H9 (cell line): Measurements from ENCODE around the gene LIPH. TPM values are rescaled to one million over a fixed set of nuclear protein-coding genes. Genes with fewer than 3 reads are reported as not detected.

Experiments
- DNase-seq: peaks from one replicate; pipeline ENCODE4 v3.0.0-alpha.2; 2017
- H2AFZ ChIP-seq: one replicate; pipeline ENCODE4 v1.6.1; 2013; ENCODE audit warnings: mild to moderate bottlenecking, low read length, control low read depth, moderate library complexity
- H2AK5ac ChIP-seq: 2 replicates; pipeline ENCODE4 v1.6.1; 2013; ENCODE audit warnings: low read length, control low read depth, mixed read lengths; ENCODE audit not compliant: insufficient read length
- H2BK120ac ChIP-seq: one replicate; pipeline ENCODE4 v1.6.1; 2013; ENCODE audit warnings: low read depth, mild to moderate bottlenecking, low read length, control low read depth, inconsistent platforms; ENCODE audit not compliant: poor library complexity, severe bottlenecking
- H2BK12ac ChIP-seq: 2 replicates; pipeline ENCODE4 v1.6.1; 2013; ENCODE audit warnings: low read length, control low read depth, mixed read lengths, low read depth; ENCODE audit not compliant: insufficient read length
- H2BK15ac ChIP-seq: 2 replicates; pipeline ENCODE4 v1.6.1; 2013; ENCODE audit warnings: low read depth, low read length, control low read depth
- H2BK20ac ChIP-seq: one replicate; pipeline ENCODE4 v1.6.1; 2013; ENCODE audit warnings: low read depth, mild to moderate bottlenecking, low read length, control low read depth, inconsistent platforms; ENCODE audit not compliant: poor library complexity, severe bottlenecking
- H2BK5ac ChIP-seq: 2 replicates; pipeline ENCODE4 v1.6.1; 2013; ENCODE audit warnings: low read length, control low read depth, mixed read lengths; ENCODE audit not compliant: insufficient read length
- H3K14ac ChIP-seq: 2 replicates; pipeline ENCODE4 v1.6.1; 2013; ENCODE audit warnings: low read length, control low read depth; ENCODE audit not compliant: insufficient read depth
- H3K18ac ChIP-seq: 2 replicates; pipeline ENCODE4 v1.6.1; 2013; ENCODE audit warnings: low read depth, mild to moderate bottlenecking, mixed read lengths, low read length, control low read depth; ENCODE audit not compliant: insufficient read length
- H3K23ac ChIP-seq: 2 replicates; pipeline ENCODE4 v1.6.1; 2013; ENCODE audit warnings: low read length, control low read depth, mixed read lengths, low read depth; ENCODE audit not compliant: insufficient read length
- H3K23me2 ChIP-seq: 2 replicates; pipeline ENCODE4 v1.6.1; 2013; ENCODE audit warnings: low read depth, mild to moderate bottlenecking, mixed read lengths, low read length, control low read depth; ENCODE audit not compliant: insufficient read length, poor library complexity, severe bottlenecking
- H3K27ac ChIP-seq: 2 replicates; pipeline ENCODE4 v1.5.1; 2013; ENCODE audit warnings: low read length, control low read depth, mixed read lengths, low read depth; ENCODE audit not compliant: insufficient read length
- H3K27me3 ChIP-seq: 2 replicates; pipeline ENCODE4 v1.6.1; 2013; ENCODE audit warnings: low read length, control low read depth, inconsistent platforms; ENCODE audit not compliant: insufficient read depth
- H3K4ac ChIP-seq: 2 replicates; pipeline ENCODE4 v1.6.1; 2013; ENCODE audit warnings: low read depth, mild to moderate bottlenecking, control low read depth, inconsistent platforms, low read length, moderate library complexity
- H3K4me1 ChIP-seq: 2 replicates; pipeline ENCODE4 v1.6.1; 2013; ENCODE audit warnings: low read length, control low read depth, inconsistent platforms; ENCODE audit not compliant: insufficient read depth
- H3K4me2 ChIP-seq: 2 replicates; pipeline ENCODE4 v1.6.1; 2013; ENCODE audit warnings: low read length, control low read depth, mixed read lengths; ENCODE audit not compliant: insufficient read length, insufficient read depth
- H3K56ac ChIP-seq: 2 replicates; pipeline ENCODE4 v1.6.1; 2013; ENCODE audit warnings: low read depth, mild to moderate bottlenecking, mixed read lengths, low read length, control low read depth; ENCODE audit not compliant: insufficient read length
- H3K79me1 ChIP-seq: 2 replicates; pipeline ENCODE4 v1.6.1; 2013; ENCODE audit warnings: low read depth, mild to moderate bottlenecking, moderate library complexity, low read length, control low read depth, inconsistent platforms; ENCODE audit not compliant: insufficient read depth, poor library complexity, severe bottlenecking
- H3K79me2 ChIP-seq: 2 replicates; pipeline ENCODE4 v1.6.1; 2013; ENCODE audit warnings: low read length, control low read depth, inconsistent platforms; ENCODE audit not compliant: insufficient read depth
- H3K9ac ChIP-seq: 2 replicates; pipeline ENCODE4 v1.6.1; 2013; ENCODE audit warnings: low read length, control low read depth, mixed read lengths; ENCODE audit not compliant: insufficient read length; ENCODE audit errors: extremely low read depth
- H3K9me3 ChIP-seq: one replicate; pipeline ENCODE4 v1.6.1; 2013; ENCODE audit warnings: low read depth, low read length, inconsistent platforms; ENCODE audit not compliant: control insufficient read depth
- H3T11ph ChIP-seq: one replicate; pipeline ENCODE4 v1.6.1; 2013; ENCODE audit warnings: mild to moderate bottlenecking, low read length, control low read depth, inconsistent platforms
- H4K20me1 ChIP-seq: one replicate; pipeline ENCODE4 v1.6.1; 2013; ENCODE audit not compliant: control insufficient read depth, insufficient read length, insufficient read depth
- H4K5ac ChIP-seq: 2 replicates; pipeline ENCODE4 v1.6.1; 2013; ENCODE audit warnings: low read depth, mild to moderate bottlenecking, mixed read lengths, low read length, control low read depth; ENCODE audit not compliant: insufficient read length
- H4K8ac ChIP-seq: replicated peaks from 2 replicates; pipeline ENCODE4 v1.6.1; 2013; ENCODE audit warnings: low read length, control low read depth, mixed read lengths, low read depth; ENCODE audit not compliant: insufficient read length
- H4K91ac ChIP-seq: 2 replicates; pipeline ENCODE4 v1.6.1; 2013; ENCODE audit warnings: low read depth, mild to moderate bottlenecking, moderate library complexity, mixed read lengths, low read length, control low read depth; ENCODE audit not compliant: insufficient read length
- H3K27ac Mint-ChIP-seq, 3 experiments: 2 replicates in 2 of 3; 3 replicates in 1 of 3; pipeline ENCODE4 v1.8.0; 2020 to 2021; ENCODE audit warnings: mixed read lengths in 3 of 3, mild to moderate bottlenecking in 1 of 3, moderate library complexity in 1 of 3
- H3K27me3 Mint-ChIP-seq: 2 replicates; pipeline ENCODE4 v1.8.0; 2021; ENCODE audit warnings: low read depth, mild to moderate bottlenecking, moderate library complexity, mixed read lengths
- H3K36me3 Mint-ChIP-seq, 3 experiments: 2 replicates in 2 of 3; 3 replicates in 1 of 3; pipeline ENCODE4 v1.8.0; 2020 to 2021; ENCODE audit warnings: low read depth in 3 of 3, mixed read lengths in 3 of 3; ENCODE audit not compliant: insufficient read depth in 1 of 3
- H3K4me1 Mint-ChIP-seq, 2 experiments: 2 replicates each; pipeline ENCODE4 v1.8.0; 2020; ENCODE audit warnings: mixed read lengths in 2 of 2
- H3K4me3 Mint-ChIP-seq, 2 experiments: 2 replicates in 1 of 2; 3 replicates in 1 of 2; pipeline ENCODE4 v1.8.0; 2020 to 2021; ENCODE audit warnings: mild to moderate bottlenecking in 2 of 2, mixed read lengths in 2 of 2, moderate library complexity in 1 of 2
- H3K9me3 Mint-ChIP-seq, 2 experiments: 2 replicates in 1 of 2; 3 replicates in 1 of 2; pipeline ENCODE4 v1.8.0; 2020; ENCODE audit warnings: mild to moderate bottlenecking in 2 of 2, mixed read lengths in 2 of 2, moderate library complexity in 1 of 2
- WGBS: extraction: QIAGEN DNeasy Blood & Tissue Kit; methylation state at CpG from one replicate; pipeline ENCODE4 v1.1.7; 2013; ENCODE audit warnings: missing lambda C conversion rate, low lambda C conversion rate, mixed read lengths; ENCODE audit not compliant: insufficient read length; ENCODE audit errors: extremely low coverage; 5-methylcytosine and 5-hydroxymethylcytosine counted together
- total RNA-seq: library from RNA; stranded (reverse); gene quantifications from 2 replicates; pipeline ENCODE4 v1.2.1, GENCODE V29; 2021
- TF ChIP-seq, protein P1 (sequence below): fragments of 200-600 bp; sonication (generic); conservative IDR thresholded peaks from 3 replicates; pipeline ENCODE4 v1.8.0; 2021; ENCODE audit warnings: antibody characterized with exemption, mild to moderate bottlenecking

Gene LIPH
- total RNA-seq, 1 experiment from 2014 or later = 0.17 TPM

- H3K9ac ChIP-seq = no peak overlapping the region
- H3K23ac ChIP-seq = no peak overlapping the region
- Mint-ChIP-seq H3K27me3 (no peaks in the 10 kb centered on the region), H3K27ac (no peak overlapping the region), H3K4me1 (peaks cover 0 to 2% of the 10 kb centered on the region in 2 experiments; a peak in 1 of 4 replicates), H3K4me3 (no peak overlapping the region), H3K9me3 (no peaks in the 10 kb centered on the region; a peak in 1 of 5 replicates), H3K36me3 (no peaks in the 10 kb centered on the region)
- no peak overlapping the region for H3T11ph ChIP-seq
- H3K27ac ChIP-seq = no peak overlapping the region
- H3K4me2 ChIP-seq = no peak overlapping the region
- no peaks in the 10 kb centered on the region for H3K79me2 ChIP-seq
- H2AFZ ChIP-seq = no peak overlapping the region
- no peaks in the 10 kb centered on the region for H3K79me1 ChIP-seq
- DNase-seq = no peak
- H4K91ac ChIP-seq = no peak overlapping the region
- H4K5ac ChIP-seq = no peak overlapping the region
- no CpG with 5 or more reads among the region's 5 CpGs for WGBS
- no peaks in the 10 kb centered on the region for H3K23me2 ChIP-seq
- TF ChIP-seq, protein P1, sequence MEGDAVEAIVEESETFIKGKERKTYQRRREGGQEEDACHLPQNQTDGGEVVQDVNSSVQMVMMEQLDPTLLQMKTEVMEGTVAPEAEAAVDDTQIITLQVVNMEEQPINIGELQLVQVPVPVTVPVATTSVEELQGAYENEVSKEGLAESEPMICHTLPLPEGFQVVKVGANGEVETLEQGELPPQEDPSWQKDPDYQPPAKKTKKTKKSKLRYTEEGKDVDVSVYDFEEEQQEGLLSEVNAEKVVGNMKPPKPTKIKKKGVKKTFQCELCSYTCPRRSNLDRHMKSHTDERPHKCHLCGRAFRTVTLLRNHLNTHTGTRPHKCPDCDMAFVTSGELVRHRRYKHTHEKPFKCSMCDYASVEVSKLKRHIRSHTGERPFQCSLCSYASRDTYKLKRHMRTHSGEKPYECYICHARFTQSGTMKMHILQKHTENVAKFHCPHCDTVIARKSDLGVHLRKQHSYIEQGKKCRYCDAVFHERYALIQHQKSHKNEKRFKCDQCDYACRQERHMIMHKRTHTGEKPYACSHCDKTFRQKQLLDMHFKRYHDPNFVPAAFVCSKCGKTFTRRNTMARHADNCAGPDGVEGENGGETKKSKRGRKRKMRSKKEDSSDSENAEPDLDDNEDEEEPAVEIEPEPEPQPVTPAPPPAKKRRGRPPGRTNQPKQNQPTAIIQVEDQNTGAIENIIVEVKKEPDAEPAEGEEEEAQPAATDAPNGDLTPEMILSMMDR = no peak
- H4K20me1 ChIP-seq = no peaks in the 10 kb centered on the region
- H3K18ac ChIP-seq = no peak overlapping the region
- no peak overlapping the region for H2BK20ac ChIP-seq
- H3K56ac ChIP-seq = no peak overlapping the region
- H2BK5ac ChIP-seq = no peak overlapping the region
- no peak overlapping the region for H2BK120ac ChIP-seq
- H3K4me1 ChIP-seq = no peaks in the 10 kb centered on the region
- H3K9me3 ChIP-seq = no peaks in the 10 kb centered on the region
- H2AK5ac ChIP-seq = no peak overlapping the region
- no peak overlapping the region for H3K14ac ChIP-seq
- H3K27me3 ChIP-seq = no peaks in the 10 kb centered on the region
- H3K4ac ChIP-seq = no peak overlapping the region
- H2BK15ac ChIP-seq = no peak overlapping the region
- no peak overlapping the region for H4K8ac ChIP-seq
- H2BK12ac ChIP-seq = no peak overlapping the region
These were observed 92.1 kb downstream of the LIPH start for GRCh38 chr3:185460309-185460708.
